SHP77 treated with DMSO at 0.1 percent for 48 hours (cell line): ENCODE data around the gene DHRS2.
"Not testable (repeated sequence)": the region's sequence is repeated elsewhere in the genome, so short reads cannot be mapped to it uniquely, and the experiment has no call there.

Source experiments
- DNase-seq: peaks from one replicate; lab custom pipeline; 2025; lab: John Stamatoyannopoulos, UW

DHRS2 gene

DNA sequence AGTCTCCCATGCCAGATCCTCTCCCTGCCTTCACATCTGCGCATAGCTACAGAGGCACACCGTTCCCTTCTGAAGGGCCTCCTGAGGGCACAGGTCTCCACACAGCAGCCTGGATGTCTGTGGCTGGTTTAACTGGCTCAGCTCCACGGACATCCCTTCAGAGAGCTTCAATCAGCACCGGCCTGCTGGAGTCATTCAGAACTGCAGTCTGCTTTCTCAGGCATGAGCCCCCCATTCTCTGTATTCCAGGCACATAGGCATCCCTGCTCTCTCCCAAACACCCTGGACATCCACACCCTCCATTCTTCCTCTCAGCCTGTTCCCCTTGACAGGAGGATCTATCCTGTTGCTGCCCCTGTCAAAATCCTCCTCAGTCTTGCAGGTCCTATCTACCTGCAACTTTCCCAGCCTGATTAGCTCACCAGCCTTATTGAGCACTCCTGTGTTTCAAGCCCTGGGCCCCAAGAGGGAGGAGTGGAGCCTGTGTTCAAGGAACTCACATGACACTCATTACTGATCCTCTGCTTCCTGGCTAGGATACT lies 2.9 kb upstream of the DHRS2 start:
- no peak for DNase-seq

- not testable (repeated sequence) for DNase-seq
These were observed 1.3 kb upstream of the DHRS2 start for GRCh38 chr14:23634698-23635412.

DNA sequence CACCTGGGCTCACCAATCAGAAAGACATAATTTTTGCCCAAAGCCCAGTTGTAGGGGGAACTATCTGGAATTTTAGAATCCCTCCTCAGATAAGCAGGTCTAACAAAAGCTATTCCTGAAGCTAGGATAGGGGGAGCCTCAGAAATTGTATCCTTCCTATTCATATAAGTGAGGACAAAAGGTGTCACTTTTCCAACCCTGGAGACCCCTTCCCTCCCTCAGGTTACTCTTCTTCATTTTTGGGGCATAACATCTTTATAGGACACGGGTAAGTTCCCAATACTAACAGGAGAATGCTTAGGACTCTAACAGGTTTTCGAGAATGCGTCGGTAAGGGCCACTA lies 1.1 kb downstream of the DHRS2 start:
- DNase-seq = not testable (repeated sequence)

GRCh38 chr14:23637655-23638413 lies 1.7 kb downstream of the DHRS2 start:
- not testable (repeated sequence) for DNase-seq

- DNase-seq = no peak
These were observed 2.4 kb downstream of the DHRS2 start for GRCh38 chr14:23638414-23639047.

DNA sequence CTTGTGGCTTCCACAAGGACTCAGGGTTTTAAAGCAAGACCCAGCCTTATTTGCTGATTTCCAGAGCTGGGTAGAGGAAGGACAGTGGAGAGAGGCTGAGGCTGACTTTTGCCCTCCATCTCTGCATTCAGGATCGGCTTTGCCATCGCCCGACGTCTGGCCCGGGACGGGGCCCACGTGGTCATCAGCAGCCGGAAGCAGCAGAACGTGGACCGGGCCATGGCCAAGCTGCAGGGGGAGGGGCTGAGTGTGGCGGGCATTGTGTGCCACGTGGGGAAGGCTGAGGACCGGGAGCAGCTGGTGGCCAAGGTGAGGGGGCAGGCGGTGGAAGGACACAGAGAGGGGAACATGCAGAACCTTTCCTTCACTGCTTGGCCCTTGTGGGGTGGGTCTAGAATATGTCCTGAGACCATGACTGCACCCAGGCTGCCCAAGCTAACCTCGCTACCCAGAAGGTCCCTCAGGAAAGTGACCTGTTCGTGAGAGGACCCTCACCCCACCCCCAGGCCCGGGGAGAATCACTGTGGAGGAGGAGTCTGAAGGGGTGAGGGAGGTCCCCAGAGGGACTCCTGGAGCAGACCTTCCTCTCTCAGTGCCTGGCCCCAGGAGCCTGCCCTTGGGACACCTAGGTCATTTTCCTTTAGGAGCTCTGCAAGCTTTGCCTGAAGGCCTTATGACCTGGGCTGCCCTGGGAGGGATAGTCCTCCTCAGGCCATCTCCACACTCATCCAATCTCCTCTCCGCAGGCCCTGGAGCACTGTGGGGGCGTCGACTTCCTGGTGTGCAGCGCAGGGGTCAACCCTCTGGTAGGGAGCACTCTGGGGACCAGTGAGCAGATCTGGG lies 3.1 kb downstream of the DHRS2 start:
- DNase-seq = no peak

DNA sequence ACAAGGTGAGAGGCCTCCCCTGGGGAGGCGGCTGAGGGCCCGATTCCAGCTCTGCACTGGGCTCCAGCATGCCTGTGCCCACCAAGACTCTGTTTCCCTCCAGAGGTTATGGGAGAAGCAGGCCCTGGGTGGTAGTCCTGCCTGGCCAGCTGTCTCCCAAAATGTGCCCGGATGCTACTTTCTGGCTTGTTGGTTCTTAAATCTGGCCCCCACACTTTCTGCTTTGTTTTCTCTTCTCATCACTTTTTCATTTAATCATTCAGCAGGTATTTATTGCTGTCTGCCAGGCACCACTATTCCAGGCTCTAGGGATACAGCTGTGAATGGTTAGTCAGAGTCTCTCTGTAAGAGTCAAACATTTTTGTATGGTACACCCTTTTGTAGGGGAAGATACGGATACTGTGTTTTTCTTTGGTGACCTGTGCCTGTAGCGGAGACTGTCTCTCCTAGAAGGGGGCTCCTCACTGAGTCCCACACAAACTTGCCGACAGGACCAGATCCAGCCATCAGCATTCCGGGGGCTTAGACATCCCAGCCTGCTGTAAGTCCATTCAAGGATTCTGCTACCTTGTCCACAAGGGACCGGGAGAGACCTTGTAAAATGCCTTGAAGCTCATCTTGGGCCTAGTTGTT lies 3.8 kb downstream of the DHRS2 start:
- no peak for DNase-seq

DNA sequence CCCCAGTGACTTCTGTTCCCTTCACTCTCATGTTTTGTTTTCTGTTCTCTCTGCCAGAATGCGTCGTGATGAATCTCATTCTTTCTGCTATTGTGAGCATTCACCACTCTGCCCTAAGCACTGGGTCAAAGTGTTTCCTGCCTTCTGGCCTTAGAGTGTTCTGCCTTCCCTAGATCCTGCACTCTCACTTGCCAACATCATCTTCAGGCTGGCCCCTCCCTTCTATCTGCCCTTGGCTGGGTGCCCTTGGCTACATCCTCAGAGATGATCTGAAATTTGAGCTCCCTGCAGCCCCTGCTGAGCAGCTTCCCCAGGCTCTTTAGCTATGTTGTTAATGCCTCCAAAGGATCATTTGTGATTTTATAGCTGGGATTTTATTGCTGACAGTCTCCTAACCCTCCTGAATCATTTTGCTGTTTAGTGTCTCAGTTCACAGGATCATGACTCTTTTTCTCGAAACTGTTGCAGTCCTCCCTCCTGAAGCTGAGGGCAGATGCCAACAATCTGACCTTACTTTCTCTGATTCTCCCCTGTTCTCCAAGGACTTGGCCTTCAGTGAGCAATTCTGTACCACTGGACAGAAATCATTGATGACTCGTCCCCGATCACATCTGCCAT lies 4.5 kb downstream of the DHRS2 start:
- no peak for DNase-seq

DNA sequence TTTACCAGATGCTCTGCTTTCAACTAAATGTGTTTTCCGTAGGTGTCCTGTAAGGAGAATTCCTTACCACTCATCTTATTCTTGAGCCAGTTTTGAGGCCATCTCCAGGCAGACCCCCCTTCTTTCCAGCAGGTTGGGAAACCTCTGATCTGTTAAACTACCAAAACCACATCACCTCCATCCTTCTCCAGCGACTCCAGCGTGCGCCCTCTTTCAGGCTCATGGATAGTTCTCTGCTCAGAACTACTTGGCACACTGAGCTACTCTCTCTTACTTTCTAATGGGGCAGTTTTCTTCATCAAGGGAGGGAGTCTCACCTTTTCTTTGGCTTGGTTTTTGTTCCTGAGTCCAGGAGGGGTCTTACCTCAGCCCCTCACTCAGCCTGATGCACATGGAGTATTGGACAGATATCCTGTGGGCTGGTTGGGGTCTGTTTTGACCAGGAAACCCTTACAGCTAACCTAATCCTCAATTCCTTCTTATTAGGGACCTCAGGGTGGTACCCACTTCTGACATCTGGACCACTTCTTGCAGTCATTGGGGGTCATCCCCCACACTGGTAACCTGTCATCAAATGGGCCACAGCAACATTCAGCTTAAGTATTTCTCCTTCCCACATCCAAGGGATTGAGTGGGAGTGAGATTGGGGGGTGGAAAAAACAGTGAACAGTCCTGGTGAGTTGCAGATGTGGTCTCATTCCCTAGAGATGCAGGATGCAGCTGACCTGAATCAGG lies 5.2 kb downstream of the DHRS2 start:
- DNase-seq = no peak

GRCh38 chr14:23641915-23642588 lies 5.9 kb downstream of the DHRS2 start:
- no peak for DNase-seq

- DNase-seq = no peak
These were observed 7.5 kb downstream of the DHRS2 start for GRCh38 chr14:23643533-23644194.

GRCh38 chr14:23644195-23644918 lies 8.2 kb downstream of the DHRS2 start:
- no peak for DNase-seq

DNA sequence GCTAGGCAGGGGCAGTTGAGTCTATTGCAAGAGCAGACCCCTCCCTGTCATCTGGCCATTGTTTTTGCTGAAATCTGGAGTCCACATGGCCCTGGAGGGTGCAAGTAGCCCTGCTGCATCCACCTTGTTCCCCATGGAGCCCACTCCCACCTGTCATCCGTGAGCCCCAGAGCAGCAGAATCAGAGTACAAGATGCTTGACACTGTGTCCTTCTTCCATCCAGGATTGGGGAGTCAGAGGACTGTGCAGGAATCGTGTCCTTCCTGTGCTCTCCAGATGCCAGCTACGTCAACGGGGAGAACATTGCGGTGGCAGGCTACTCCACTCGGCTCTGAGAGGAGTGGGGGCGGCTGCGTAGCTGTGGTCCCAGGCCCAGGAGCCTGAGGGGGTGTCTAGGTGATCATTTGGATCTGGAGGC lies 8.8 kb downstream of the DHRS2 start:
- DNase-seq = no peak

DNA sequence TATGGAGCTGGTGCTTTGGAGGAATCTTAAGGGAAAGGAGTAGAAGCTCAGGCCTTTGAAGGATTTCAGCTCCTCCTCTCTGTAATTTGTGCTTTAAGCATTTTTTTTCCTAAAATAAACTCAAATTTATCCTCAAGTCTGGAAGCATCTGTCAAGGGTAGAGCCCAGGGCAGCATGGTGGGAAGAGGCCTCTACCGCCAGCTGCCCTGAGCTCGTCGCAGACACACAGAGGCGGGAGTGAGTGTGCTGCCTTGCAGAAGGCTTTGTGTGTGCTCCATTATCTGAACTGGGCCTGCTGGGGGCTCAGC lies 9.3 kb downstream of the DHRS2 start:
- no peak for DNase-seq

GRCh38 chr14:23645812-23646647 lies 9.9 kb downstream of the DHRS2 start:
- no peak for DNase-seq

- no peak for DNase-seq
These were observed 10.7 kb downstream of the DHRS2 start for GRCh38 chr14:23646648-23647549.

DNA sequence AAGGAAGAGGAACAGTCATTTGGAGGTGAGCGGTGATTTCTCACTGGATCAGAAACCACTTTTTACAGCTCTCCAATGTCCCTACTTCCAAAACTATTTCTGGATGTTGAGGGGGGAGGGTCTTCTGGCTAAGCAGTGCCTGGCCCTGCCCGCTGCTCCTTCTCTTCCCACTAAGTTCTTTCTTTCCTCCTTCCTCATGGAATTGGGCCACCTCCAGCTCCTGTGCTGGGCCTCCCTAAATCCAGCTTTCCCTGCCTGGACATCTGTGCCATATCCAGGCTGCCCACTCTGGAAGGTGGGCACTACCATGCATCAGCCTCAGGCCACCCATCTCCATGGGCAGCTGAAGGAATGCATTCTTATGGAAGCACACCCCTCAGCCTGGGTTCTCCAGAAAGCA lies 11.5 kb downstream of the DHRS2 start:
- no peak for DNase-seq
